H1 (cell line): ENCODE results near the gene OR5M10. TPM values are rescaled to one million over a fixed set of nuclear protein-coding genes. Genes with fewer than 3 reads are reported as not detected.

Experiments used
- CTCF ChIA-PET: fragments of 300-600 bp; sonication (Branson Sonifier 250); formaldehyde crosslinking; loops from one replicate; lab custom pipeline; 2021; ENCODE audit not compliant: partially characterized antibody; lab: Charles Lee
- POLR2A ChIA-PET: fragments of 300-600 bp; sonication (Branson Sonifier 250); formaldehyde crosslinking; loops from one replicate; lab custom pipeline; 2021; ENCODE audit warnings: inconsistent platforms; ENCODE audit not compliant: partially characterized antibody; lab: Charles Lee
- DNase-seq, 2 experiments: peaks; one replicate each; pipeline versions ENCODE4 v3.0.0 to v3.0.0-alpha.2; 2010 to 2022; ENCODE audit warnings: low spot score in 2 of 2, low read depth in 1 of 2, mixed read lengths in 1 of 2
- FAIRE-seq: peaks from 2 replicates; lab custom pipeline; 2011; peaks lifted over from hg19 to GRCh38; lab: Jason Lieb, UNC
- H2AFZ ChIP-seq: 2 replicates; pipeline ENCODE4 v1.8.1; 2012; ENCODE audit warnings: low read length, inconsistent platforms
- H2AK5ac ChIP-seq: 2 replicates; pipeline ENCODE4 v1.6.1; 2013; ENCODE audit warnings: low read depth, low read length
- H2BK120ac ChIP-seq: replicated peaks from 2 replicates; pipeline ENCODE3; 2013; ENCODE audit warnings: low read depth, low read length, inconsistent platforms
- H2BK12ac ChIP-seq: 2 replicates; pipeline ENCODE4 v1.6.1; 2013; ENCODE audit warnings: low read depth, low read length
- H2BK15ac ChIP-seq: 2 replicates; pipeline ENCODE4 v1.6.1; 2013; ENCODE audit warnings: low read length
- H2BK20ac ChIP-seq: 2 replicates; pipeline ENCODE4 v1.6.1; 2013; ENCODE audit warnings: low read length
- H2BK5ac ChIP-seq: 2 replicates; pipeline ENCODE4 v1.6.1; 2013; ENCODE audit warnings: low read depth, low read length
- H3K14ac ChIP-seq: 2 replicates; pipeline ENCODE4 v1.6.1; 2013; ENCODE audit warnings: inconsistent platforms; ENCODE audit not compliant: insufficient read length
- H3K18ac ChIP-seq: 2 replicates; pipeline ENCODE4 v1.6.1; 2013; ENCODE audit warnings: low read length; ENCODE audit errors: extremely low read depth
- H3K23ac ChIP-seq: 2 replicates; pipeline ENCODE4 v1.6.1; 2013; ENCODE audit warnings: inconsistent platforms; ENCODE audit not compliant: insufficient read length
- H3K23me2 ChIP-seq: 2 replicates; pipeline ENCODE4 v1.6.1; 2013; ENCODE audit warnings: low read depth, low read length
- H3K27ac ChIP-seq: 2 replicates; pipeline ENCODE4 v1.6.1; 2011; ENCODE audit warnings: low read depth, low read length, inconsistent platforms
- H3K27me3 ChIP-seq, 4 experiments: replicated peaks in 1 of 4; 1 replicate in 1 of 4; 2 replicates in 3 of 4; pipeline versions ENCODE4 v1.6.1 to v1.8.1; 2011 to 2013; ENCODE audit warnings: low read length in 3 of 4, mild to moderate bottlenecking in 3 of 4, inconsistent platforms in 2 of 4, mixed read lengths in 2 of 4, moderate library complexity in 1 of 4; ENCODE audit not compliant: control insufficient read depth in 3 of 4, insufficient read depth in 3 of 4; ENCODE audit errors: extremely low read depth in 1 of 4
- H3K36me3 ChIP-seq, 4 experiments: 2 replicates each; pipeline versions ENCODE4 v1.6.1 to v1.8.1; 2011 to 2013; ENCODE audit warnings: mild to moderate bottlenecking in 4 of 4, low read length in 3 of 4, moderate library complexity in 2 of 4, control low read depth in 1 of 4, inconsistent platforms in 1 of 4; ENCODE audit not compliant: insufficient read depth in 4 of 4, control insufficient read depth in 2 of 4
- H3K4ac ChIP-seq: replicated peaks from 2 replicates; pipeline ENCODE3; 2013; ENCODE audit warnings: low read length, low read depth, mixed read lengths, inconsistent platforms; ENCODE audit not compliant: insufficient read length
- H3K4me1 ChIP-seq, 4 experiments: replicated peaks in 1 of 4; 1 replicate in 1 of 4; 2 replicates in 3 of 4; pipeline versions ENCODE4 v1.6.1 to v1.8.1; 2011 to 2013; ENCODE audit warnings: low read length in 3 of 4, inconsistent platforms in 2 of 4, mixed read lengths in 1 of 4; ENCODE audit not compliant: insufficient read depth in 4 of 4, control insufficient read depth in 3 of 4
- H3K4me2 ChIP-seq, 2 experiments: 2 replicates each; pipeline versions ENCODE4 v1.6.1 to v1.8.1; 2011 to 2013; ENCODE audit warnings: low read depth in 2 of 2, low read length in 2 of 2, control low read depth in 1 of 2, inconsistent platforms in 1 of 2, mild to moderate bottlenecking in 1 of 2; ENCODE audit not compliant: insufficient read depth in 1 of 2
- H3K4me3 ChIP-seq, 4 experiments: fragments of 200-600, 300-600 bp in 1 of 4; sonication (generic), shearing (Covaris generic), sonication (Bioruptor Twin) in 1 of 4; 2 replicates each; pipeline versions ENCODE4 v1.5.1 to v1.8.1; 2011 to 2016; ENCODE audit warnings: low read length in 4 of 4, low read depth in 3 of 4, control low read depth in 2 of 4, inconsistent platforms in 2 of 4, mild to moderate bottlenecking in 2 of 4, mixed read lengths in 1 of 4, moderate library complexity in 1 of 4; ENCODE audit not compliant: insufficient read depth in 2 of 4; ENCODE audit errors: extremely low read depth in 1 of 4
- H3K56ac ChIP-seq: replicated peaks from 2 replicates; pipeline ENCODE3; 2013; ENCODE audit warnings: low read depth, mild to moderate bottlenecking, mixed read lengths, low read length, inconsistent platforms; ENCODE audit not compliant: insufficient read length
- H3K79me1 ChIP-seq: 2 replicates; pipeline ENCODE4 v1.6.1; 2013; ENCODE audit warnings: low read depth, low read length, control low read depth
- H3K79me2 ChIP-seq, 2 experiments: 2 replicates each; pipeline versions ENCODE4 v1.6.1 to v1.8.1; 2012 to 2013; ENCODE audit warnings: low read length in 2 of 2, mild to moderate bottlenecking in 2 of 2, inconsistent platforms in 1 of 2; ENCODE audit not compliant: insufficient read depth in 2 of 2, control insufficient read depth in 1 of 2
- H3K9ac ChIP-seq, 4 experiments: replicated peaks in 1 of 4; 1 replicate in 1 of 4; 2 replicates in 3 of 4; pipeline versions ENCODE4 v1.6.1 to v1.8.1; 2011 to 2013; ENCODE audit warnings: low read depth in 3 of 4, low read length in 3 of 4, control low read depth in 2 of 4, mild to moderate bottlenecking in 2 of 4, moderate library complexity in 2 of 4, inconsistent platforms in 1 of 4; ENCODE audit errors: extremely low read depth in 1 of 4
- H3K9me3 ChIP-seq, 2 experiments: 2 replicates each; pipeline versions ENCODE4 v1.6.1 to v1.8.1; 2012 to 2013; ENCODE audit warnings: mild to moderate bottlenecking in 2 of 2, moderate library complexity in 2 of 2, control low read depth in 1 of 2, inconsistent platforms in 1 of 2, low read depth in 1 of 2, low read length in 1 of 2, mixed read lengths in 1 of 2; ENCODE audit not compliant: insufficient read depth in 2 of 2
- H4K20me1 ChIP-seq, 2 experiments: replicated peaks in 1 of 2; 2 replicates each; pipeline versions ENCODE3 to v1.8.1; 2011 to 2013; ENCODE audit warnings: inconsistent platforms in 2 of 2, low read length in 2 of 2, mild to moderate bottlenecking in 1 of 2; ENCODE audit not compliant: insufficient read depth in 2 of 2, control insufficient read depth in 1 of 2
- H4K5ac ChIP-seq: 2 replicates; pipeline ENCODE4 v1.6.1; 2013; ENCODE audit warnings: low read length, low read depth, mixed read lengths, inconsistent platforms; ENCODE audit not compliant: insufficient read length
- H4K8ac ChIP-seq: 2 replicates; pipeline ENCODE4 v1.8.0; 2013; ENCODE audit warnings: mild to moderate bottlenecking, moderate library complexity, low read length, inconsistent platforms; ENCODE audit not compliant: insufficient read depth; ENCODE audit errors: extremely low read depth
- H4K91ac ChIP-seq: replicated peaks from 2 replicates; pipeline ENCODE3; 2013; ENCODE audit warnings: low read length, mixed read lengths, inconsistent platforms; ENCODE audit not compliant: insufficient read length
- BACH1 ChIP-seq: IDR thresholded peaks from 2 replicates; pipeline ENCODE4 v1.6.1; 2012; ENCODE audit warnings: low read length, improper control_type of control experiment
- CBX8 ChIP-seq: fragments of 300-800, 300-1000 bp; sonication (generic); IDR thresholded peaks from 2 replicates; pipeline ENCODE4 v1.7.1; 2016; ENCODE audit warnings: low read depth, low read length, borderline replicate concordance
- CHD1 ChIP-seq: IDR thresholded peaks from 2 replicates; pipeline ENCODE4 v1.6.1; 2012; ENCODE audit warnings: low read depth, low read length, improper control_type of control experiment
- CHD2 ChIP-seq: IDR thresholded peaks from 2 replicates; pipeline ENCODE4 v1.6.1; 2012; ENCODE audit warnings: low read length, improper control_type of control experiment
- EGR1 ChIP-seq: IDR thresholded peaks from 2 replicates; pipeline ENCODE4 v1.6.1; 2011; ENCODE audit warnings: low read depth, low read length, borderline replicate concordance
- EZH2 ChIP-seq: fragments of 200-600 bp; sonication (generic); IDR thresholded peaks from 2 replicates; pipeline ENCODE4 v1.7.1; 2012; ENCODE audit warnings: low read depth, mild to moderate bottlenecking, moderate library complexity, low read length, inconsistent platforms; ENCODE audit not compliant: severe bottlenecking
- HDAC2 ChIP-seq, 2 experiments: fragments of 300-600 bp in 1 of 2; sonication (generic) in 1 of 2; IDR thresholded peaks; 2 replicates each; pipeline ENCODE4 v1.6.1; 2011 to 2012; ENCODE audit warnings: low read depth in 2 of 2, low read length in 2 of 2, mild to moderate bottlenecking in 2 of 2, moderate library complexity in 2 of 2, borderline replicate concordance in 1 of 2, inconsistent platforms in 1 of 2
- HDAC6 ChIP-seq: IDR thresholded peaks from one replicate; pipeline ENCODE4 v1.7.1; 2012; ENCODE audit warnings: low read depth, mild to moderate bottlenecking, inconsistent platforms, low read length, moderate library complexity
- POU5F1 ChIP-seq: IDR thresholded peaks from 2 replicates; pipeline ENCODE4 v1.6.1; 2011; ENCODE audit warnings: low read depth, mild to moderate bottlenecking, low read length, moderate library complexity
- SP2 ChIP-seq: IDR thresholded peaks from 2 replicates; pipeline ENCODE4 v1.6.1; 2012; ENCODE audit warnings: mild to moderate bottlenecking, low read length, inconsistent platforms
- TBP ChIP-seq: IDR thresholded peaks from 2 replicates; pipeline ENCODE4 v1.6.1; 2011; ENCODE audit warnings: low read depth, low read length, improper control_type of control experiment
- TCF12 ChIP-seq: IDR thresholded peaks from 2 replicates; pipeline ENCODE4 v1.6.1; 2011; ENCODE audit warnings: low read depth, mild to moderate bottlenecking, low read length
- ZNF274 ChIP-seq: IDR thresholded peaks from 2 replicates; pipeline ENCODE4 v1.7.0; 2012; ENCODE audit warnings: low read length, borderline replicate concordance; ENCODE audit errors: extremely low read depth
- WGBS, 2 experiments: shearing (Covaris generic) in 1 of 2; methylation state at CpG; one replicate each; pipeline versions ENCODE4 v1.1.6 to v1.1.7; 2013 to 2015; ENCODE audit warnings: low lambda C conversion rate in 2 of 2, mixed read lengths in 2 of 2, inconsistent platforms in 1 of 2, low coverage in 1 of 2, missing lambda C conversion rate in 1 of 2; ENCODE audit not compliant: insufficient replicate concordance in 2 of 2, insufficient coverage in 1 of 2, insufficient read length in 1 of 2; ENCODE audit errors: extremely low coverage in 1 of 2, missing lambda C conversion rate in 1 of 2; 5-methylcytosine and 5-hydroxymethylcytosine counted together
- polyA plus RNA-seq, 7 experiments: library from polyadenylated mRNA; depleted of rRNA in 3 of 7; stranded (reverse) in 5 of 7; unstranded in 2 of 7; fragments of >200 nt in 5 of 7; fragments of 200-250 nt in 2 of 7; gene quantifications; 1 replicate in 5 of 7; 2 replicates in 1 of 7; 4 replicates in 1 of 7; pipeline versions ENCODE4 v1.2.1 to v1.2.3, GENCODE V29; 2011 to 2013; ENCODE audit warnings: missing spikeins in 2 of 7, mixed read lengths in 2 of 7
- total RNA-seq: library from RNA; stranded (reverse); fragmentation: NEBNext Ultra II Directional; extraction: Animal tissue kit (Norgen Biotek cat#: 25700); gene quantifications from 2 replicates; pipeline ENCODE4 v1.2.1, GENCODE V29; 2021
- TF ChIP-seq, protein P1 (sequence below): IDR thresholded peaks from 2 replicates; pipeline ENCODE4 v1.6.1; 2012; ENCODE audit warnings: inconsistent platforms
- TF ChIP-seq, protein P2 (sequence below): IDR thresholded peaks from 2 replicates; pipeline ENCODE4 v1.6.1; 2012; ENCODE audit warnings: inconsistent platforms

OR5M10 gene
- total and polyA plus RNA-seq, 2 of the 8 experiments (the other 6 are each of a cell fraction or from before 2014, with no cell fraction given): not detected

DNA sequence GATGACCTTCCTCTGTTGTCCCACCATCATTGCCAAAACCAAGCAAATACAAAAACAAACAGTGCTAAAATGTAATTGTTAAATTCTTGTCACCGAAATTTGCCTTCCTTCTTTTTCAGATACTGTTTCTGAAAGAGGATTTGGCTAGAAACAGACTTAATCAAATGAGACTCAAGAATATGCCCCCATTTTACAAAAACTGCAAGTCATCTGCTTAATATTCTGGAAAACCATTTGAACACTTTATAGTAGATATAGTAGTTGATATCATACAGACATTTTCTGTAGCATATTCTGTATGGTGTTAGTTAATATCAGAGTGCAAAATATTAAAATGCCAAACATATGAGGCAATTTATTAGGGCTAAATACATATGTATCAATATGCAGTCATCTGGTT is 33.7 kb upstream of the OR5M10 start:
- Histone ChIP-seq H3K79me1 (no peaks in the 10 kb centered on the region), H3K4me2 (no peak overlapping the region), H2BK12ac (no peak overlapping the region), H2AFZ (no peak overlapping the region), H2BK15ac (no peak overlapping the region), H3K23me2 (no peaks in the 10 kb centered on the region), H3K27ac (no peak overlapping the region), H3K4me1 (no peaks in the 10 kb centered on the region), H3K23ac (no peak overlapping the region), H3K14ac (no peak overlapping the region), H3K27me3 (no peaks in the 10 kb centered on the region), H3K79me2 (no peaks in the 10 kb centered on the region), H3K18ac (no peak overlapping the region), H2AK5ac (no peak overlapping the region), H3K9ac (no peak overlapping the region), H2BK20ac (no peak overlapping the region), H2BK5ac (no peak overlapping the region), H4K5ac (no peak overlapping the region), H3K56ac (no peak overlapping the region), H4K91ac (no peak overlapping the region), H4K8ac (no peak overlapping the region), H3K4me3 (no peak overlapping the region), H3K4ac (no peak overlapping the region), H2BK120ac (no peak overlapping the region), H4K20me1 (no peaks in the 10 kb centered on the region), H3K36me3 (no peaks in the 10 kb centered on the region), H3K9me3 (no peaks in the 10 kb centered on the region)
- FAIRE-seq: no peak
- ChIA-PET POLR2A (no interaction called here), CTCF (interaction anchor here (1.0 kb wide), 1 partner anchor 14 kb away, joined by 4 read pairs; no protein-coding TSS in a partner anchor)
- no peak for DNase-seq
- 82% methylated on average over 1 of the region's 1 CpG; no CpG with 5 or more reads in 1 of the 2 experiments for WGBS, 2 experiments
- TF ChIP-seq, protein P1, sequence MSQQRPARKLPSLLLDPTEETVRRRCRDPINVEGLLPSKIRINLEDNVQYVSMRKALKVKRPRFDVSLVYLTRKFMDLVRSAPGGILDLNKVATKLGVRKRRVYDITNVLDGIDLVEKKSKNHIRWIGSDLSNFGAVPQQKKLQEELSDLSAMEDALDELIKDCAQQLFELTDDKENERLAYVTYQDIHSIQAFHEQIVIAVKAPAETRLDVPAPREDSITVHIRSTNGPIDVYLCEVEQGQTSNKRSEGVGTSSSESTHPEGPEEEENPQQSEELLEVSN: no peak
- no peak for TF ChIP-seq TCF12
- TF ChIP-seq CHD1: no peak
- TF ChIP-seq SP2: no peak
- TF ChIP-seq, protein P2, sequence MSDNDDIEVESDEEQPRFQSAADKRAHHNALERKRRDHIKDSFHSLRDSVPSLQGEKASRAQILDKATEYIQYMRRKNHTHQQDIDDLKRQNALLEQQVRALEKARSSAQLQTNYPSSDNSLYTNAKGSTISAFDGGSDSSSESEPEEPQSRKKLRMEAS: no peak
- TF ChIP-seq POU5F1: no peak
- no peak for TF ChIP-seq ZNF274
- TF ChIP-seq CBX8: no peak
- TF ChIP-seq CHD2: no peak
- TF ChIP-seq TBP: no peak
- no peak for TF ChIP-seq EZH2
- no peak for TF ChIP-seq HDAC6
- no peak for TF ChIP-seq EGR1
- no peak for TF ChIP-seq HDAC2 (IDR thresholded peaks at IDR 0.05; ENCODE audit: borderline replicate concordance in 1 of 2, low read depth in 2 of 2, low read length in 2 of 2)
- TF ChIP-seq BACH1: no peak
